ENCODE results near the gene MT1F. TPM values are rescaled to one million over a fixed set of nuclear protein-coding genes. Genes with fewer than 3 reads are reported as not detected.

The MT1F gene
- total RNA-seq, 1 donor, result 3.3 TPM

DNA sequence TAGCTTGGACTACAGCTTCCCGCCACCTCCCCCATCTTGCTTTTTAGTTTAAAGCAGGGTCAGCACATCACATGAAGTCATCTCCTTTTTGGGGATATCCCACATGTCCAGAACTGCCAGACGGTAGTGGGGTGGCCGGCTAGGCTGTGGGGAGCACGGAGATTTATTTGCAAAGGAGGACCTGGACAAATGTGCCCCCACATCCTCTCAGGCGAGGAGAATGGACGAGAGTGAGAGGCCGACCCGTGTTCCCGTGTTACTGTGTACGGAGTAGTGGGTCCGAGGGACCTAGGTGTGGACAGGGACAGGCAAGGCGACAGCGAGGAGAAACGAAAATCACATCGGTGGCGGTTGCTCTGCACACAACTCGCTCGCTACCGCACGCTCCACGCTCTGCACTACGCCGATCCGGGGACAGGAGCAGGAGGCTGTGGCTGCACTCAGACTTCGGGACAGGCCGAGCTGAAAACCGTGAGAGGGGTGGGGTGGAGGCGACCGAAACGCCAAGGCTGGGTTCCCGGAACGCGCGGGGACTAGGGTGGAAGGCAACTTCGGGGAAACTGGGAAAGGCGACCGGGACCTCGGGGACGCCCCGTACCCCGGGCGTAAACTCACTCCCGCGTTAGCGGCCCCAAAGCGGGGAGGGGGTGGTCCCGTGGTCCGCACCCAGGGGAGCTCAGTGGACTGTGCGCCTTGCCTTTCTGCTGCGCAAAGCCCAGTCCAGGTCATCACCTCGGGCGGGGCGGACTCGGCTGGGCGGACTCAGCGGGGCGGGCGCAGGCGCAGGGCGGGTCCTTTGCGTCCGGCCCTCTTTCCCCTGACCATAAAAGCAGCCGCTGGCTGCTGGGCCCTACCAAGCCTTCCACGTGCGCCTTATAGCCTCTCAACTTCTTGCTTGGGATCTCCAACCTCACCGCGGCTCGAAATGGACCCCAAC lies 19.7 kb upstream of the MT1F start, which contains the start of gene MT1A:
Gene MT1A (plus strand): TSS at position 853 of the 937 bp plus-strand sequence. CDS start 73 bp downstream, at position 926.
- Histone ChIP-seq H3K4me1 (ENCODE audit: insufficient read depth, low read length) (peaks cover 6% of the 10 kb centered on the region), H3K9me3 (ENCODE audit: low read depth, low read length) (no peaks in the 10 kb centered on the region), H3K36me3 (ENCODE audit: insufficient read depth, low read length) (no peaks in the 10 kb centered on the region), H3K27ac (ENCODE audit: low read depth, low read length) (no peak within 1 kb of the TSS), H3K79me2 (ENCODE audit: insufficient read depth, low read length) (no peaks in the 10 kb centered on the region), H4K20me1 (ENCODE audit: insufficient read depth, low read length) (no peaks in the 10 kb centered on the region), H3K27me3 (ENCODE audit: insufficient read depth, low read length) (peaks cover 6% of the 10 kb centered on the region), H2AFZ (ENCODE audit: low read length) (peak within 1 kb of the TSS; percentile 72), H3K4me3 (ENCODE audit: insufficient read depth, low read length) (peak within 1 kb of the TSS; percentile 71), H3K4me2 (ENCODE audit: insufficient read depth, low read length) (peak within 1 kb of the TSS; percentile 85)
- TF ChIP-seq, protein P1, sequence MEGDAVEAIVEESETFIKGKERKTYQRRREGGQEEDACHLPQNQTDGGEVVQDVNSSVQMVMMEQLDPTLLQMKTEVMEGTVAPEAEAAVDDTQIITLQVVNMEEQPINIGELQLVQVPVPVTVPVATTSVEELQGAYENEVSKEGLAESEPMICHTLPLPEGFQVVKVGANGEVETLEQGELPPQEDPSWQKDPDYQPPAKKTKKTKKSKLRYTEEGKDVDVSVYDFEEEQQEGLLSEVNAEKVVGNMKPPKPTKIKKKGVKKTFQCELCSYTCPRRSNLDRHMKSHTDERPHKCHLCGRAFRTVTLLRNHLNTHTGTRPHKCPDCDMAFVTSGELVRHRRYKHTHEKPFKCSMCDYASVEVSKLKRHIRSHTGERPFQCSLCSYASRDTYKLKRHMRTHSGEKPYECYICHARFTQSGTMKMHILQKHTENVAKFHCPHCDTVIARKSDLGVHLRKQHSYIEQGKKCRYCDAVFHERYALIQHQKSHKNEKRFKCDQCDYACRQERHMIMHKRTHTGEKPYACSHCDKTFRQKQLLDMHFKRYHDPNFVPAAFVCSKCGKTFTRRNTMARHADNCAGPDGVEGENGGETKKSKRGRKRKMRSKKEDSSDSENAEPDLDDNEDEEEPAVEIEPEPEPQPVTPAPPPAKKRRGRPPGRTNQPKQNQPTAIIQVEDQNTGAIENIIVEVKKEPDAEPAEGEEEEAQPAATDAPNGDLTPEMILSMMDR (IDR thresholded peaks at IDR 0.05; ENCODE audit: extremely low read depth, low read depth, low read length), result no peak
- peak; percentile 94 for DNase-seq (ENCODE audit: insufficient read length, low spot score, missing footprints)

- peak overlapping the region; percentile 85 for H3K4me2 ChIP-seq (ENCODE audit: insufficient read depth, low read length)
Observed at GRCh38 chr16:56639045-56639444, 18.7 kb upstream of the MT1F start.

GRCh38 chr16:56640076-56640475 lies 17.7 kb upstream of the MT1F start:
- Histone ChIP-seq H3K4me2 (ENCODE audit: insufficient read depth, low read length) (no peak overlapping the region), H3K4me3 (ENCODE audit: insufficient read depth, low read length) (no peak overlapping the region), H3K79me2 (ENCODE audit: insufficient read depth, low read length) (no peaks in the 10 kb centered on the region), H3K4me1 (ENCODE audit: insufficient read depth, low read length) (peaks cover 8% of the 10 kb centered on the region), H4K20me1 (ENCODE audit: insufficient read depth, low read length) (no peaks in the 10 kb centered on the region), H2AFZ (ENCODE audit: low read length) (no peak overlapping the region), H3K36me3 (ENCODE audit: insufficient read depth, low read length) (no peaks in the 10 kb centered on the region), H3K9me3 (ENCODE audit: low read depth, low read length) (no peaks in the 10 kb centered on the region), H3K27ac (ENCODE audit: low read depth, low read length) (no peak overlapping the region), H3K27me3 (ENCODE audit: insufficient read depth, low read length) (peaks cover 11% of the 10 kb centered on the region)
- no peak for DNase-seq (ENCODE audit: insufficient read length, low spot score, missing footprints)
- TF ChIP-seq, protein P1 (IDR thresholded peaks at IDR 0.05; ENCODE audit: extremely low read depth, low read depth, low read length), result no peak

More at GRCh38 chr16:56639045-56639444, 18.7 kb upstream of the MT1F start:
- Histone ChIP-seq H3K27me3 (ENCODE audit: insufficient read depth, low read length) (peaks cover 4% of the 10 kb centered on the region), H2AFZ (ENCODE audit: low read length) (no peak overlapping the region), H4K20me1 (ENCODE audit: insufficient read depth, low read length) (no peaks in the 10 kb centered on the region), H3K9me3 (ENCODE audit: low read depth, low read length) (no peaks in the 10 kb centered on the region), H3K4me3 (ENCODE audit: insufficient read depth, low read length) (no peak overlapping the region), H3K27ac (ENCODE audit: low read depth, low read length) (no peak overlapping the region), H3K79me2 (ENCODE audit: insufficient read depth, low read length) (no peaks in the 10 kb centered on the region), H3K4me1 (ENCODE audit: insufficient read depth, low read length) (peaks cover 8% of the 10 kb centered on the region), H3K36me3 (ENCODE audit: insufficient read depth, low read length) (no peaks in the 10 kb centered on the region)
- DNase-seq (ENCODE audit: insufficient read length, low spot score, missing footprints), result no peak
- TF ChIP-seq, protein P1 (IDR thresholded peaks at IDR 0.05; ENCODE audit: extremely low read depth, low read depth, low read length), result no peak

DNA sequence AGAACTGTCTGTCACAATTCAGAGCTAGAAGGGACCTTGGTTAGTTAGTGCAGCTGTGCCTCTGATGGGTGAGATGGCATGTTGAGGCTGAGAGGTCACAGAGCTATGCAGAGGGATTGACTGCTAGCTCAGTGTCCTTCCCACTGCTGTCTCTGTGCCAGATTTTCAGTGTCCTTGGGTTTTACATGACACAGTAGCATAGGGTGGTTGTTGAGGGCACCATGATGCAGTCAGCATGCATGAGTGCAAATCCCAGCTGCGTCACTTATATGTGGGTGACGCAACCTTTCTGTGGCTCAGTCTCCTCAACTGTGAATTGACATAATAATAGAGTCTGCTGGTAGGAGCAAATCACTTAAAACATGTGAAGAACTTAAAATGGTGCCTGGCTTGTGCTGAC lies 16.6 kb upstream of the MT1F start:
- Histone ChIP-seq H3K27me3 (ENCODE audit: insufficient read depth, low read length) (peaks cover 17% of the 10 kb centered on the region), H3K36me3 (ENCODE audit: insufficient read depth, low read length) (no peaks in the 10 kb centered on the region), H3K27ac (ENCODE audit: low read depth, low read length) (no peak overlapping the region), H3K4me3 (ENCODE audit: insufficient read depth, low read length) (no peak overlapping the region), H3K79me2 (ENCODE audit: insufficient read depth, low read length) (no peaks in the 10 kb centered on the region), H3K4me1 (ENCODE audit: insufficient read depth, low read length) (peaks cover 8% of the 10 kb centered on the region), H2AFZ (ENCODE audit: low read length) (no peak overlapping the region), H3K9me3 (ENCODE audit: low read depth, low read length) (no peaks in the 10 kb centered on the region), H3K4me2 (ENCODE audit: insufficient read depth, low read length) (no peak overlapping the region), H4K20me1 (ENCODE audit: insufficient read depth, low read length) (no peaks in the 10 kb centered on the region)
- TF ChIP-seq, protein P1 (IDR thresholded peaks at IDR 0.05; ENCODE audit: extremely low read depth, low read depth, low read length), result no peak
- DNase-seq (ENCODE audit: insufficient read length, low spot score, missing footprints), result no peak
